ENCODE data around the gene GRIK3. TPM values are rescaled to one million over a fixed set of nuclear protein-coding genes. Genes with fewer than 3 reads are reported as not detected.

The GRIK3 gene
- total RNA-seq, 4 donors from 2014 or later = under 0.01 to 0.16 TPM; not detected in 2

DNA sequence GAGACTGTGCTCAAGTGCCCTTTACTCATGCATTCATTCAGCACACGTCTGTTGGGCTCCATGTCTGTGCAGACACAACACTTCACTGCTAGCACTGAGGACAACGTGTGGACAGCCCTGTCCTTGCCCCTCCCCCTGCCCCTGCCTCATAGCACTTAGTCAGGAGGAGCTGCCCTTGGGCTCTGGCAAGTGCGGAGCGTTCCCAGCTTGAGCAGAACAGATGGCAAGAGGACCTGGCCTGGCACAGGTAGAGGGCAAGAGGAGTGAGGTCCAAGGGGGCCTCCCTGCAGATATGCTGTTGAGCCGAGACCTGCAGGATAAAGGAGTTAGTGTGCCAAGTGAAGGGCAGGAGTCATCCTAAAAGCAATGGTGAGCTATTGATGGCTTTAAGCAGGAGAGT, 81.3 kb downstream of the GRIK3 start:
- TF ChIP-seq, protein P1, sequence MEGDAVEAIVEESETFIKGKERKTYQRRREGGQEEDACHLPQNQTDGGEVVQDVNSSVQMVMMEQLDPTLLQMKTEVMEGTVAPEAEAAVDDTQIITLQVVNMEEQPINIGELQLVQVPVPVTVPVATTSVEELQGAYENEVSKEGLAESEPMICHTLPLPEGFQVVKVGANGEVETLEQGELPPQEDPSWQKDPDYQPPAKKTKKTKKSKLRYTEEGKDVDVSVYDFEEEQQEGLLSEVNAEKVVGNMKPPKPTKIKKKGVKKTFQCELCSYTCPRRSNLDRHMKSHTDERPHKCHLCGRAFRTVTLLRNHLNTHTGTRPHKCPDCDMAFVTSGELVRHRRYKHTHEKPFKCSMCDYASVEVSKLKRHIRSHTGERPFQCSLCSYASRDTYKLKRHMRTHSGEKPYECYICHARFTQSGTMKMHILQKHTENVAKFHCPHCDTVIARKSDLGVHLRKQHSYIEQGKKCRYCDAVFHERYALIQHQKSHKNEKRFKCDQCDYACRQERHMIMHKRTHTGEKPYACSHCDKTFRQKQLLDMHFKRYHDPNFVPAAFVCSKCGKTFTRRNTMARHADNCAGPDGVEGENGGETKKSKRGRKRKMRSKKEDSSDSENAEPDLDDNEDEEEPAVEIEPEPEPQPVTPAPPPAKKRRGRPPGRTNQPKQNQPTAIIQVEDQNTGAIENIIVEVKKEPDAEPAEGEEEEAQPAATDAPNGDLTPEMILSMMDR (IDR thresholded peaks at IDR 0.05; ENCODE audit: low read depth) = no peak

DNA sequence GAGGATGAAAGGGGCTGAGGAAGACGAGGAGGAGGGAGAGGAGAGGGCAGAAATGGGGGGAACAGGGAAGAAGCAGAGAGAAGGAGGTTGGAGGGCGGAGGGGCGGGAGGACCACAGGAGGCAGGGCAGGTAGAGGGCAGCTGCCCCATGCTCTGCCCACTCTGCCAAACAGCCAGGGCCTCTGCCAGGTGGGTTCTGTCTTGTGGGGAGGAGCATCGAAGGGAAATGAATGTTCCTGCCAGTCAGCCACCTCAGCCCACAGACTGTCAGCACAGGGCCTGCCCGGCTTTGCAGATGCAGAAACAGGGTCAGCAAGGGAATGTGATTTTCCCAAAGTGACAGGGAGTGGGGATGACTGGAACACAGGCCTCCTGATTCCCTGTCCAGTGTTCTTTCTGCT, 82.6 kb downstream of the GRIK3 start:
- TF ChIP-seq, protein P1 (IDR thresholded peaks at IDR 0.05; ENCODE audit: low read depth) = no peak

DNA sequence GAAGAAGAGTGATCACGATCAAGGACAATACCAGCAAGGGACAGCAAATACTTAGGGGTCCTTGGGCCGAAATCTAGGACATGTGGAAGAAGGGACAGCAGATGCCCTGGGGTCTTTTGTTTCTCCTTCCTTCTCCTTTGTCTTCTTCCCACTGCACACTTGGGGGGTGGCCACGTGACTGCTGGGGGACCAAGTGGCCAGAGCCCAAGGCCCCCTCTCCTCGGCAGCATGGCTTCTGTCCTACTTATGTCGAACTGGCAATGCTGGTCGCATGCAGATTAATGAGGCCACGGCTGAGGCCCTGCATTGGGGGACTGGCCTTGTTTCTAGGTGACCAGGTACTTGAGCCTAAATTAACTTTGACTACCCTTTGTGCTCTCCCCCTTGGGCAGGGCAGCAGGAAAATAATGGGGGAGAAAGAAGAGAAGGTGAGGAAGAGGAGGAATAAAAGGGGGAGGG, 83.0 kb downstream of the GRIK3 start:
- TF ChIP-seq, protein P1 (IDR thresholded peaks at IDR 0.05; ENCODE audit: low read depth) = no peak

DNA sequence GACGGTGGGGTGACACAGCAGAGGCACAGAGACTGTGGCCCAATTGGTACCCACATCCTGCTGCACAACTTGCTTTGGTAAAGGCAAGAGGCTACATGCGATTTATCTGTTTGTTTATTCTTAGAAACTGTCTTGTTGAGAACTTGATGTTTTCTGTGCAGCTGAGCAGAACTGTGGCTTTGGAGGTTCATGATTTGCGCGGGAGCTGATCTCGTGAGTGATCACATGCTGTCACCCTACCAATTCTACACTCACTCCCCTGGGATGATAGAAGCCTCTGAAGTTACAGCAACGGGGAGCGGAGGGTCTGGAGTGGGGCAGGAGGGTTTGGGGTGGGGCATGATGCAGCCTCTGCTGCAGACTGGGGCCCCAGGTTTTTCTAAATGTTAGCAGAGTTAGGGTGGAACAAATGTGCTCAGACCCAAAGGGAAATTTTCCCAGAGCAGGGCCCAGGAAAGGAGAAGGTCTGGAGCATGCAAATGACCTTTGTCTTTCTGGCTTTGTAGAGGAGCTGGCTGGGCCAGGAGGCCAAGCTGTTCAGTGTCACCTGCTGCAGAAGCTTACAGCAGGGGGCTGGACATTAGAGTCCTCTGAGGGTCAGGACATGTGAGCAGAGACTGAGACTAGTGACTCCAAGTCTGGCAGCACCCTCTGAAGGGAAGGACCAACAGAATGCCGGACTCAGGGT, 83.6 kb downstream of the GRIK3 start:
- TF ChIP-seq, protein P1 (IDR thresholded peaks at IDR 0.05; ENCODE audit: low read depth) = no peak

DNA sequence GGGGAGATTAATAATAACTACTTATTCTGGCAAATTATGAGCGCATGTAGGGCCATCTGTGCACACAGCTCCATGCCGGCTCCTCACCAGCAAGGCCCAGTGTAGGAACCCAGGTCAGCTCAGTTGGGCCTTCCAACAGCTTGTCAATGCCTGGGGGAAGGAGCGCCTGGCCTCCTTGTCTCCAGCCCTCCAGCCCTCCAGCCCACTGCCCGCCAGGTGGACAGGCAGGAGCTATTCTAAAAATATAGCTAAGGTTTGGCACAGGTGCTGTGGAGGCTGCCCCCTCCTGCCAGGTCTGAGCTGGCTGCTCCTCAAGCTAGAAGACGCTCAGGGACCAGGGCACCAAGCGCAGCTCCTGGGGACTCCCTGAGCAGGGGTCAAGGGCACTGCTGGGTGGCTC, 85.7 kb downstream of the GRIK3 start:
- TF ChIP-seq, protein P1 (IDR thresholded peaks at IDR 0.05; ENCODE audit: low read depth) = no peak

DNA sequence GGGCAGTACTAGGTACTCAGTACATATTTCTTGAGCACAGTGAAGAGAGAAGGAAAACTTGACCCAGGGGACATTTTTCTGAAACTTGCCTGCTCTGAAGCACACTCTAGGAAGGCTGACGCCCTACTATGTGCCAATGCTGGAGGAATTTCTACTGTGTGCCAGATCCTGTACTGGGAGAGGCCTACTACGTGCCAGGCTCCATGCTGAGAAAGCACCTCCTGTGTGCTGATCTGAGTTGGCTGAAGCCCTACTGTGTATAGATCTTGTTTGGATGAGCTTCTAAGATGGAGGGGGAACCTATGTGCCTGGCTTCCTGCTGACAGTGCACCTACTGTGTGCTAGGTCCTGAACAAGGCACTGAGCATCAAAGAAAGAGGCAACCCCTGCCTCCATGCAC, 86.2 kb downstream of the GRIK3 start:
- TF ChIP-seq, protein P1 (IDR thresholded peaks at IDR 0.05; ENCODE audit: low read depth) = no peak

DNA sequence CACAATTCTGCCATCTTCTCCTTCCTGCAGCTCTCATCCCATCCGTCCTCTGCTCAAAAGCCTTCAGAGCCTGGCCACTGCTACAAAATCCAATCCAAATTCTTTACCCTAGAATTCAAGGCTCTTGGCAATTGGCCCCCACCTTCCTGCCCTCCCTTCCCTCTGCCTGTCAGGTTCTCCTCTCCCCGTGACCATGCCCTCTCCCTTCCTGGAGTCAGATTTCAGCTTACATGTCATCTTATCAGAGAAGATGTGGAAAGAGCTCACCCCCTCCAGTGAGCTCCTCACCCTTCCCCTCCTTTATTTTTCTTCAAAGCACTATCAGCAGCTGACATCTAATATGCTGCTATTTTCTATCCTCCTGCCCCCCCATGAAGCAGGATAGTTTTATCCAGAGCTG, 86.9 kb downstream of the GRIK3 start:
- TF ChIP-seq, protein P1 (IDR thresholded peaks at IDR 0.05; ENCODE audit: low read depth) = no peak

All from subcutaneous adipose tissue (tissue), 4 donors.